Measurements from ENCODE around the gene SYNE2.
"Not testable (repeated sequence)": the region's sequence is repeated elsewhere in the genome, so short reads cannot be mapped to it uniquely, and the experiment has no call there.

Gene SYNE2
- long read RNA-seq, partial matches to known transcripts, result 3 of 6 reads
- long read RNA-seq, other reads (novel, unspliced or antisense), result 3 of 6 reads

- peaks cover 19% of the 10 kb centered on the region for H3K27me3 ChIP-seq (ENCODE audit: insufficient read depth, poor library complexity, severe bottlenecking)
- DNase-seq (ENCODE audit: low read depth in 1 of 2, low spot score in 1 of 2), result peak in 1 of 2 experiments; percentile 9
- no peak within 1 kb of the TSS for H3K27ac ChIP-seq (replicated peaks)
- peak within 1 kb of the TSS; percentile 16 for H3K4me3 ChIP-seq (replicated peaks; ENCODE audit: insufficient read depth, low read length)
- TF ChIP-seq SPI1 (IDR thresholded peaks at IDR 0.05; ENCODE audit: borderline replicate concordance, low read depth), result no peak
- TF ChIP-seq REST (IDR thresholded peaks at IDR 0.05; ENCODE audit: insufficient replicate concordance, low read depth), result no peak
- no peak for TF ChIP-seq POLR2AphosphoS5 (IDR thresholded peaks at IDR 0.05; ENCODE audit: low read depth)
- TF ChIP-seq GABPA (IDR thresholded peaks at IDR 0.05; ENCODE audit: low read depth), result no peak
- no peak for TF ChIP-seq CTCF (IDR thresholded peaks at IDR 0.05; ENCODE audit: insufficient read depth, low read length)
Measured at GRCh38 chr14:63852817-63853731, at the start of gene SYNE2. Gene SYNE2 (plus strand): TSS chr14:63853004. CDS start chr14:63909149, 56,145 bp downstream.

GRCh38 chr14:63803221-63803791 is 49.5 kb upstream of the SYNE2 start:
- not testable (repeated sequence) for H3K4me3 ChIP-seq (replicated peaks; ENCODE audit: insufficient read depth, low read length); H3K27ac ChIP-seq (replicated peaks); DNase-seq (ENCODE audit: low read depth in 1 of 2, low spot score in 1 of 2); H3K27me3 ChIP-seq (ENCODE audit: insufficient read depth, poor library complexity, severe bottlenecking)

GRCh38 chr14:63806064-63806463 is 46.7 kb upstream of the SYNE2 start:
- H3K4me3 ChIP-seq (replicated peaks; ENCODE audit: insufficient read depth, low read length), result not testable (repeated sequence)

GRCh38 chr14:63811692-63812091 is 41.1 kb upstream of the SYNE2 start:
- DNase-seq (ENCODE audit: low read depth in 1 of 2, low spot score in 1 of 2); H3K4me3 ChIP-seq (replicated peaks; ENCODE audit: insufficient read depth, low read length); H3K27me3 ChIP-seq (ENCODE audit: insufficient read depth, poor library complexity, severe bottlenecking); H3K27ac ChIP-seq (replicated peaks): not testable (repeated sequence)

More at GRCh38 chr14:63806064-63806463, 46.7 kb upstream of the SYNE2 start:
- not testable (repeated sequence) for H3K27me3 ChIP-seq (ENCODE audit: insufficient read depth, poor library complexity, severe bottlenecking); H3K27ac ChIP-seq (replicated peaks); DNase-seq (ENCODE audit: low read depth in 1 of 2, low spot score in 1 of 2)

- DNase-seq (ENCODE audit: low read depth in 1 of 2, low spot score in 1 of 2), result no peak
- Histone ChIP-seq H3K4me3 (replicated peaks; ENCODE audit: insufficient read depth, low read length) (no peak overlapping the region), H3K27me3 (ENCODE audit: insufficient read depth, poor library complexity, severe bottlenecking) (no peaks in the 10 kb centered on the region), H3K27ac (replicated peaks) (no peak overlapping the region)
- no peak for TF ChIP-seq SPI1 (IDR thresholded peaks at IDR 0.05; ENCODE audit: borderline replicate concordance, low read depth)
- no peak for TF ChIP-seq POLR2AphosphoS5 (IDR thresholded peaks at IDR 0.05; ENCODE audit: low read depth)
- TF ChIP-seq REST (IDR thresholded peaks at IDR 0.05; ENCODE audit: insufficient replicate concordance, low read depth), result no peak
- no peak for TF ChIP-seq CTCF (IDR thresholded peaks at IDR 0.05; ENCODE audit: insufficient read depth, low read length)
- no peak for TF ChIP-seq GABPA (IDR thresholded peaks at IDR 0.05; ENCODE audit: low read depth)
Measured at GRCh38 chr14:63833728-63834127, 19.1 kb upstream of the SYNE2 start.

All from HL-60 (cell line).